Glomerular endothelial cell (primary cell): ENCODE measurements around the gene BEAN1. TPM values are rescaled to one million over a fixed set of nuclear protein-coding genes. Genes with fewer than 3 reads are reported as not detected.
"Not testable (repeated sequence)": the region's sequence is repeated elsewhere in the genome, so short reads cannot be mapped to it uniquely, and the experiment has no call there.

ENCODE experiments used
- DNase-seq: peaks from one replicate; pipeline ENCODE4 v3.0.0-alpha.2; 2011; ENCODE audit warnings: low read depth, low spot score; ENCODE audit errors: extremely low read depth
- total RNA-seq: library from RNA; depleted of rRNA; stranded (reverse); fragments of >200 nt; gene quantifications from 2 replicates; pipeline ENCODE4 v1.2.3, GENCODE V29; 2015

BEAN1 gene
- total RNA-seq, 1 donor from 2014 or later: 0.35 TPM

GRCh38 chr16:66481943-66482390, 54.9 kb downstream of the BEAN1 start:
- no peak for DNase-seq

- DNase-seq: no peak
These were observed 56.8 kb downstream of the BEAN1 start for GRCh38 chr16:66483689-66484452.

GRCh38 chr16:66484453-66485213, 57.5 kb downstream of the BEAN1 start:
- DNase-seq: no peak

- DNase-seq: no peak
These were observed 58.3 kb downstream of the BEAN1 start for GRCh38 chr16:66485376-66485775.

- no peak for DNase-seq
These were observed 59.2 kb downstream of the BEAN1 start for GRCh38 chr16:66486199-66486772.

GRCh38 chr16:66486773-66487579, 59.9 kb downstream of the BEAN1 start:
- DNase-seq: no peak

GRCh38 chr16:66487580-66488275, 60.6 kb downstream of the BEAN1 start:
- no peak for DNase-seq

- no peak for DNase-seq
These were observed 61.4 kb downstream of the BEAN1 start for GRCh38 chr16:66488505-66488904.

GRCh38 chr16:66489385-66489784, 62.3 kb downstream of the BEAN1 start:
- no peak for DNase-seq

- DNase-seq: no peak
These were observed 62.7 kb downstream of the BEAN1 start for GRCh38 chr16:66489818-66490217.

- no peak for DNase-seq
These were observed 64.0 kb downstream of the BEAN1 start for GRCh38 chr16:66490774-66491715.

GRCh38 chr16:66491716-66492064, 64.6 kb downstream of the BEAN1 start:
- no peak for DNase-seq

- no peak for DNase-seq
These were observed 66.7 kb downstream of the BEAN1 start for GRCh38 chr16:66493490-66494401.

- no peak for DNase-seq
These were observed 67.8 kb downstream of the BEAN1 start for GRCh38 chr16:66494916-66495315.

GRCh38 chr16:66495440-66495839, 68.3 kb downstream of the BEAN1 start:
- no peak for DNase-seq

- DNase-seq: not testable (repeated sequence)
These were observed 69.1 kb downstream of the BEAN1 start for GRCh38 chr16:66496226-66496625.

- not testable (repeated sequence) for DNase-seq
These were observed 70.8 kb downstream of the BEAN1 start for GRCh38 chr16:66497921-66498320.

- not testable (repeated sequence) for DNase-seq
These were observed 74.5 kb downstream of the BEAN1 start for GRCh38 chr16:66501563-66501962.
